HCT116 (cell line): Measurements from ENCODE around the gene PIBF1. TPM values are rescaled to one million over a fixed set of nuclear protein-coding genes. Genes with fewer than 3 reads are reported as not detected.

Experiments
- ATAC-seq: fragments of 200-7000 bp; cut with Tn5 transposase; 2 replicates; pipeline ENCODE4 v1.9.1; 2020; ENCODE audit warnings: mild to moderate bottlenecking, moderate library complexity
- BruUV-seq: library from RNA; stranded (reverse); fragments of 400-500 nt; replicated peaks from 2 replicates; lab custom pipeline; 2021; lab: Mats Ljungman, UMichigan
- CTCF ChIA-PET: fragments of 300-600 bp; sonication (Branson Sonifier 250); formaldehyde crosslinking; loops from one replicate; lab custom pipeline; 2021; ENCODE audit warnings: antibody characterized with exemption; lab: Charles Lee
- POLR2A ChIA-PET: fragments of 300-600, 350-600 bp; sonication (Branson Sonifier 250); formaldehyde crosslinking; loops from one replicate; lab custom pipeline; 2021; ENCODE audit warnings: antibody characterized with exemption; lab: Charles Lee
- RAD21 ChIA-PET, 2 experiments: fragments of 300-600 bp; sonication (Branson Sonifier 250); formaldehyde crosslinking; loops; one replicate each; lab custom pipeline; 2023; ENCODE audit warnings: low total read pairs in 2 of 2; ENCODE audit not compliant: uncharacterized antibody in 2 of 2, unreplicated experiment in 2 of 2, low non-redundant PET in 1 of 2; lab: Charles Lee
- DNase-seq: peaks from one replicate; pipeline ENCODE4 v3.0.0-alpha.2; 2010; ENCODE audit warnings: low read depth, low spot score
- H2AFZ ChIP-seq: fragments of 200-600 bp; shearing (Covaris generic), sonication (generic); 2 replicates; pipeline ENCODE4 v1.6.1; 2017; ENCODE audit warnings: low read depth, mixed run types, mixed read lengths, antibody characterized with exemption, low read length; ENCODE audit not compliant: poor library complexity, severe bottlenecking
- H3K27ac ChIP-seq: 2 replicates; pipeline ENCODE4 v1.5.1; 2012; ENCODE audit warnings: low read depth, low read length
- H3K27me3 ChIP-seq: fragments of 200-600 bp; sonication (generic); 2 replicates; pipeline ENCODE4 v1.6.1; 2016; ENCODE audit warnings: mixed run types, low read length, mixed read lengths; ENCODE audit not compliant: insufficient read depth
- H3K36me3 ChIP-seq, 2 experiments: fragments of 200-500 bp in 1 of 2; fragments of 200-600 bp in 1 of 2; sonication (Bioruptor generic) in 1 of 2; sonication (generic) in 1 of 2; 2 replicates each; pipeline versions ENCODE4 v1.5.1 to v1.6.1; 2014 to 2016; ENCODE audit warnings: low read length in 2 of 2, inconsistent platforms in 1 of 2, mixed read lengths in 1 of 2, mixed run types in 1 of 2; ENCODE audit not compliant: insufficient read depth in 2 of 2, control insufficient read depth in 1 of 2
- H3K4me1 ChIP-seq, 2 experiments: fragments of 200-600 bp in 1 of 2; sonication (generic) in 1 of 2; 2 replicates each; pipeline versions ENCODE4 v1.5.1 to v1.6.1; 2012 to 2017; ENCODE audit warnings: low read length in 2 of 2, inconsistent platforms in 1 of 2, mild to moderate bottlenecking in 1 of 2, mixed read lengths in 1 of 2, mixed run types in 1 of 2, moderate library complexity in 1 of 2; ENCODE audit not compliant: insufficient read depth in 2 of 2, control insufficient read depth in 1 of 2
- H3K4me2 ChIP-seq: fragments of 200-600 bp; sonication (generic); 2 replicates; pipeline ENCODE4 v1.6.1; 2017; ENCODE audit warnings: mixed run types, low read length, mixed read lengths
- H3K4me3 ChIP-seq, 2 experiments: fragments of 200-600 bp in 1 of 2; sonication (generic) in 1 of 2; replicated peaks in 1 of 2; 2 replicates each; pipeline ENCODE4 v1.5.1; 2011 to 2016; ENCODE audit warnings: low read length in 2 of 2, control low read depth in 1 of 2, low read depth in 1 of 2, mild to moderate bottlenecking in 1 of 2, mixed read lengths in 1 of 2, mixed run types in 1 of 2
- H3K79me2 ChIP-seq: fragments of 200-600 bp; sonication (generic); 2 replicates; pipeline ENCODE4 v1.6.1; 2017; ENCODE audit warnings: mild to moderate bottlenecking, mixed run types, low read length, moderate library complexity, mixed read lengths; ENCODE audit not compliant: insufficient read depth
- H3K9ac ChIP-seq: fragments of 200-600 bp; sonication (generic); 2 replicates; pipeline ENCODE4 v1.6.1; 2016; ENCODE audit warnings: low read length, mixed read lengths
- H3K9me2 ChIP-seq: fragments of 200-600 bp; sonication (generic), shearing (Covaris generic); 2 replicates; pipeline ENCODE4 v1.6.1; 2017; ENCODE audit warnings: mixed run types, mild to moderate bottlenecking, moderate library complexity; ENCODE audit not compliant: insufficient read depth
- H3K9me3 ChIP-seq, 2 experiments: fragments of 200-500 bp in 1 of 2; fragments of 200-600 bp in 1 of 2; sonication (Bioruptor generic) in 1 of 2; sonication (generic) in 1 of 2; 2 replicates each; pipeline ENCODE4 v1.6.1; 2014 to 2017; ENCODE audit warnings: low read length in 2 of 2, mixed read lengths in 2 of 2, inconsistent platforms in 1 of 2, low read depth in 1 of 2, mild to moderate bottlenecking in 1 of 2, mixed run types in 1 of 2, moderate library complexity in 1 of 2; ENCODE audit not compliant: control insufficient read depth in 1 of 2, insufficient read depth in 1 of 2
- H4K20me1 ChIP-seq: fragments of 200-600 bp; sonication (generic), shearing (Covaris generic); 2 replicates; pipeline ENCODE4 v1.6.1; 2017; ENCODE audit warnings: mixed run types, mild to moderate bottlenecking, moderate library complexity; ENCODE audit not compliant: insufficient read depth
- ELF1 ChIP-seq: IDR thresholded peaks from 2 replicates; pipeline ENCODE4 v1.6.1; 2012; ENCODE audit warnings: low read depth, borderline replicate concordance
- EZH2 ChIP-seq: fragments of 200-600 bp; sonication (generic); IDR thresholded peaks from 2 replicates; pipeline ENCODE4 v1.6.1; 2017; ENCODE audit warnings: antibody characterized with exemption, mixed run types
- FOSL1 ChIP-seq: IDR thresholded peaks from 2 replicates; pipeline ENCODE4 v1.6.1; 2012; ENCODE audit warnings: low read depth
- POLR2A ChIP-seq: IDR thresholded peaks from 2 replicates; pipeline ENCODE4 v1.7.0; 2011; ENCODE audit warnings: borderline replicate concordance; ENCODE audit not compliant: insufficient read depth, insufficient read length; ENCODE audit errors: extremely low read depth
- REST ChIP-seq: IDR thresholded peaks from 2 replicates; pipeline ENCODE4 v1.6.1; 2012; ENCODE audit warnings: low read depth
- SRF ChIP-seq: IDR thresholded peaks from 2 replicates; pipeline ENCODE4 v1.6.1; 2012; ENCODE audit warnings: low read depth
- TCF7L2 ChIP-seq: IDR thresholded peaks from 2 replicates; pipeline ENCODE4 v1.7.0; 2011; ENCODE audit warnings: borderline replicate concordance, inconsistent platforms; ENCODE audit not compliant: insufficient read depth, insufficient read length; ENCODE audit errors: extremely low read depth
- ZBTB33 ChIP-seq: IDR thresholded peaks from 2 replicates; pipeline ENCODE4 v1.6.1; 2011; ENCODE audit warnings: mild to moderate bottlenecking, low read length, moderate library complexity; ENCODE audit not compliant: insufficient replicate concordance; ENCODE audit errors: extremely low read depth
- ZFX ChIP-seq: fragments of 450-650 bp; IDR thresholded peaks from 2 replicates; pipeline ENCODE4 v1.6.1; 2017
- intact Hi-C: fragments of 100-400 bp; cut with micrococcal nuclease; formaldehyde crosslinking; loops from 2 replicates; pipeline ENCODE4 v1.10.0; 2022
- total RNA-seq: library from RNA; stranded (reverse); gene quantifications from one replicate; pipeline ENCODE4 v1.2.1, GENCODE V29; 2021; ENCODE audit not compliant: unreplicated experiment

The PIBF1 gene
- total RNA-seq, 1 experiment from 2014 or later: 21.1 TPM

GRCh38 chr13:73011751-73012150 is 229.8 kb downstream of the PIBF1 start (continued):
- no peak for TF ChIP-seq REST
- no peak for TF ChIP-seq FOSL1
- TF ChIP-seq POLR2A: no peak
- no peak for TF ChIP-seq TCF7L2
- no peak for TF ChIP-seq ZBTB33

GRCh38 chr13:73015805-73016204 is 233.9 kb downstream of the PIBF1 start:
- ChIA-PET CTCF (no interaction called here), RAD21 (no interaction called here), POLR2A (no interaction called here)
- Histone ChIP-seq H3K4me1 (no peaks in the 10 kb centered on the region), H3K9me2 (no peaks in the 10 kb centered on the region), H2AFZ (no peak overlapping the region), H3K27me3 (no peaks in the 10 kb centered on the region), H3K4me3 (no peak overlapping the region), H3K27ac (no peak overlapping the region), H3K9me3 (no peaks in the 10 kb centered on the region), H3K79me2 (no peaks in the 10 kb centered on the region), H3K36me3 (no peaks in the 10 kb centered on the region; a peak in 1 of 4 replicates), H4K20me1 (no peaks in the 10 kb centered on the region), H3K9ac (no peak overlapping the region), H3K4me2 (no peak overlapping the region)
- intact Hi-C loops: no loop called here
- ATAC-seq (no peak), DNase-seq (no peak)
- TF ChIP-seq EZH2 (no peak), SRF (no peak), ZFX (no peak), ELF1 (no peak)
- no TSS peak for BruUV-seq
